HG03175 (cell line): ENCODE data around the gene KRT35.
"Not testable (repeated sequence)": the region's sequence is repeated elsewhere in the genome, so short reads cannot be mapped to it uniquely, and the experiment has no call there.

Source experiments
- ATAC-seq: cut with Tn5 transposase; IDR thresholded peaks from one replicate; pipeline ENCODE4 v1.9.1; 2021; ENCODE audit warnings: mild to moderate bottlenecking, moderate library complexity; ENCODE audit not compliant: unreplicated experiment

Gene KRT35

GRCh38 chr17:41463746-41464145, 17.2 kb downstream of the KRT35 start:
- ATAC-seq, result no peak

GRCh38 chr17:41462705-41463104, 18.2 kb downstream of the KRT35 start:
- no peak for ATAC-seq

GRCh38 chr17:41457676-41458075, 23.3 kb downstream of the KRT35 start:
- ATAC-seq, result no peak

- no peak for ATAC-seq
These were observed 24.7 kb downstream of the KRT35 start for GRCh38 chr17:41456204-41456603.

- ATAC-seq, result no peak
These were observed 25.7 kb downstream of the KRT35 start for GRCh38 chr17:41455236-41455635.

- no peak for ATAC-seq
These were observed 27.9 kb downstream of the KRT35 start for GRCh38 chr17:41453066-41453465.

- no peak for ATAC-seq
These were observed 28.7 kb downstream of the KRT35 start for GRCh38 chr17:41452281-41452680.

GRCh38 chr17:41451154-41451728, 29.7 kb downstream of the KRT35 start:
- no peak for ATAC-seq

GRCh38 chr17:41449008-41449407, 31.9 kb downstream of the KRT35 start:
- no peak for ATAC-seq

GRCh38 chr17:41448506-41448905, 32.4 kb downstream of the KRT35 start:
- ATAC-seq, result no peak

- no peak for ATAC-seq
These were observed 34.1 kb downstream of the KRT35 start for GRCh38 chr17:41446806-41447205.

- ATAC-seq, result no peak
These were observed 36.3 kb downstream of the KRT35 start for GRCh38 chr17:41444640-41445039.

- no peak for ATAC-seq
These were observed 36.8 kb downstream of the KRT35 start for GRCh38 chr17:41444186-41444585.

GRCh38 chr17:41442739-41443138, 38.2 kb downstream of the KRT35 start:
- ATAC-seq, result no peak

GRCh38 chr17:41440531-41441033, 40.4 kb downstream of the KRT35 start, which contains the start of gene KRT38:
Gene KRT38 (minus strand): TSS chr17:41440983. CDS start chr17:41440921, 62 bp downstream.
- no peak for ATAC-seq

GRCh38 chr17:41439375-41439774, 41.6 kb downstream of the KRT35 start:
- no peak for ATAC-seq

- ATAC-seq, result no peak
These were observed 43.2 kb downstream of the KRT35 start for GRCh38 chr17:41437769-41438168.

- ATAC-seq, result no peak
These were observed 43.7 kb downstream of the KRT35 start for GRCh38 chr17:41437254-41437653.

- no peak for ATAC-seq
These were observed 46.5 kb downstream of the KRT35 start for GRCh38 chr17:41434415-41434814.

GRCh38 chr17:41434005-41434404, 46.9 kb downstream of the KRT35 start:
- no peak for ATAC-seq

GRCh38 chr17:41433586-41433985, 47.4 kb downstream of the KRT35 start:
- ATAC-seq, result no peak

- not testable (repeated sequence) for ATAC-seq
These were observed 50.6 kb downstream of the KRT35 start for GRCh38 chr17:41430376-41430775.

GRCh38 chr17:41429667-41430066, 51.3 kb downstream of the KRT35 start:
- no peak for ATAC-seq
